Skeletal muscle cell (primary cell): ENCODE measurements around the gene ZW10.
"Not testable (repeated sequence)": the region's sequence is repeated elsewhere in the genome, so short reads cannot be mapped to it uniquely, and the experiment has no call there.

ENCODE experiments used
- DNase-seq: peaks from one replicate; pipeline ENCODE4 v3.0.0-alpha.2; 2010; ENCODE audit warnings: low read depth
- H3K4me3 ChIP-seq: 2 replicates; pipeline ENCODE4 v1.5.1; 2011; ENCODE audit warnings: low read depth, mild to moderate bottlenecking, control low read depth, low read length, moderate library complexity

Gene ZW10

DNA sequence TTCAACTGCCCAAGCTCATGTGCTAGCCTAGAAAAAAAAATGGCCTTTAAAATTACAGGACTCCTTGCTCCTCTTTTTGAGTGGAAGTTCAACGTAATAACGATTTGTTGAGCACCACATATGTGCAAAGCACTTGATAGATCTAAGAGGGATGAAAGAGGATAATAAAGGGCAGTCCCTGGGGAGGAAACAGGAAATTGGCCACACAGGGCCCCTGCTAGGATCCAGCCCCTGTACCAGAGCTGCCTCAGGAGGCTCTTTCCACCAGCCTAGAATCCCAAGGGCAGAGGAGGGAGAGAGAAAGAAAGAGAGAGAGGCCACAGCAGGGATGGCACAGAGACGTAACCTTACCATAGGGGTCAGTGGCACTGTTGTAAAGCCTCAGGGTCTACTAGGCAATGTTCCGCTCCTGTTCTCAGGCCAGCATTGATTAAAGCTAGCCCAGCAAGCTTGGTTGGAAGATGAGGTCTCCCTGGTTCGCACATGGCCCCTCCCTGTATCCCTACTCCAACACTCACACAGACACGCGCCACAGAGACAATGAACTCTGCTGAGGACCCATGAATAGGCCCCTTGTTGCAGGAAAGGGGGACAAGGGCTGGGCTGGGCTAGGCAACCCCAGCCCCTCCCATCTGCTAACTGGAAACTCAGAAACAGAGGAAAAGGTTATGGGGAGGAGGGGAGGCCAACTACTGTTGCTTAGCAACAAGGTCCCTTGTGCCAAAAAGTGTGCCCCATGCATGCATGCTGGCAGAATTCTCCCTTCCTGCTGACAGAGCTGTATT is 67.4 kb downstream of the ZW10 start, which contains the start of gene TMPRSS5:
Gene TMPRSS5 (minus strand): TSS at position 438 of the 785 bp plus-strand sequence. CDS start 84 bp downstream, at position 354.
- no peak for DNase-seq
- H3K4me3 ChIP-seq: no peak within 1 kb of the TSS

DNA sequence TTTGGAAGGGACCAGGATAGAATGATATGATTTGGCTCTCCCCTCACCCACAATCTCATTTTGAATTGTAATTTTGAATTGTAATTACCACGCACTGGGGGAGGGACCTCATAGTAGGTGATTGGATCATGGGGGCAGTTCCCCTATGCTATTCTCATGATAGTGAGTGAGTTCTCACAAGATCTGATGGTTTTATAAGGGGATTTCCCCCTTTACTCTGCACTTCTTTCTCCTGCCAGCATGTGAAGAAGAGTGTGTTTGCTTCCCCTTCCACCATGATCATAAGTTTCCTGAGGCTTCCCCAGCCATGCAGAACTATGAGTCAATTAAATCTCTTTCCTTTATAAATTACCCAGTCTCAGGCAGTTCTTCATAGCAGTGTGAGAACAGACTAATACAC is 69.9 kb downstream of the ZW10 start:
- not testable (repeated sequence) for DNase-seq, H3K4me3 ChIP-seq

DNA sequence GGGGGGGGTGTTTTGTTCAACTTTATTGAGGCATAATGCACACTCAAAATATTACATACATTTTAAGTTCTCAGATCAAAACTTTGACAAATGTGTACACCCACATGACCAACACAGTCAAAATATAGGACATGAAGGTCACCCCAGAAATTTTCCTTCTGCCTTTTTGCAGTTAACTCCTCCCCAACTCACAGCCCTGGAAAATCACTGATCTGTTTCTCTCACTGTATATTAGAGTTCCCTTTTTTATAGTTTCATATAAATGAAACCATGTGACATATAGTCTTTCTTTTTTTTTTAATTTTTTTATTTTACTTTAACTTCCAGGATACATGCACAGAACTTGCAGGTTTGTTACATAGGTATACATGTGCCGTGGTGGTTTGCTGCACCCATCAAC is 72.0 kb downstream of the ZW10 start:
- no peak overlapping the region for H3K4me3 ChIP-seq
- no peak for DNase-seq

DNA sequence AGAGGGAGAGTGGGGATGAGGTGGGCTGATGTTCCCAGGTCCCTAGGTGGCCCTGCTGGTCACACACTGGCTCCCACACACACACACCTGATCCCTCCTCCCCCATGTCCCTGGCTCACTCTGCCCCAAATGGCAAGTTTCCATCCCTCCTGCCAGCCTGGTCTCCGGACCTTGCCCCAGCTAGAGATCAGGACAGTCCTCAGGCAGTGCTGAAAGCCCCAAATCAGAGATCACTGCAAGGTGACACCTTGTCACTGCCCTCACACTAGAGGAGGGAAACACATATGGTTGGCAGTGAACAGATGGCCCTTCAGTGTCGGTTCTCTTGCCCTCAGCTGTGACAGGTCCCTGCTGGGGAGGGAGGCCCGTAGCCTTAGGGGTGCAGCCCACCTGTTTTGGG is 75.0 kb downstream of the ZW10 start:
- DNase-seq: no peak
- no peak overlapping the region for H3K4me3 ChIP-seq

DNA sequence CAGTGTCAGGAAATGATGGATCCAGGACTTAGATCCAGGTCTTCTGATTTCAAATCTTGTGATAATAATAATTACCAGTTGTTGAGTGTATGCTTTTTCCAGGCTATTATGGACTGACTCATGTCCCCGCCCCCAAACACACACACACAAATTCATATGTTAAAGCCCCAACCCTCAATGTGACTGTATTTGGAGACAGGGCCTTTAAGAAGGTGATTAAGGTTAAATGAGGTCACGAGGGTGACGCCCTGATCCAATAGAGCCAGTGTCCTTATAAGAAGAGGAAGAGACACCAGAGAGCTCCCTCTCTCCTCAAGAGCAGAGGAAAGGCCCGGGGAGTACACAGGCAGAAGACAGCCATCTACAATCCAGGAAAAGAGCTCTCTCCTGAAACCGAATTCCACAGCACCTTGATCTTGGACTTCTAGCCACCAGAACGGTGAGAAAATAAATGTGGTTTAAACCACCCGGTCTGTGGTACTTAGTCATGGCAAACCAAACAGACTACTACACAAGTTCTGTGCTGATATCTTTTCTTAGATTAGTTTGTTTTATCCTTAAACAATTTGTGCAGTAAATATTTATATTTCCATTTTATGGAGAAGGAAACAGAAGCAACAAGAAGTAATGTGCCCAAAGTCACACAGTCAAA is 75.6 kb downstream of the ZW10 start:
- DNase-seq: no peak

DNA sequence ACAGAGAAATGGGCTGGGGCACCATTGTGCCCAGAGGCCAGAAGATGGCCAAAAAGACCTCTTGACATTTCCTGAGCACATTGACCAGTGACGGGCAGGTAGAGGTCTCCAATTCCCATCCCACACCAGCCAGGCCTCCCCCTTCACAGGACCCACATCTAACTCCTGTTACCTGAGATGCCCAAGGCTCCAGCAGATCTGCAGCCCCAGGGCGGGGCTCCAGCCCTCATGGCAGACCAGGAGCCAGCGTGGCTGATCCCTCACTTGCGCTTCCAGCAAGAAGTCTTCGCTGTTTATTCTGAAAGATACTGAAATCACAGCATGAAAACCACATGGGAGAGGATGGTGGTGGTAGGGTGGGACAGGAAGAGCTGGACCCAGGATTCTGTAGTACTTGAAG is 76.4 kb downstream of the ZW10 start:
- DNase-seq: no peak
- H3K4me3 ChIP-seq: no peak overlapping the region

More for the DNA sequence above, 75.6 kb downstream of the ZW10 start:
- no peak overlapping the region for H3K4me3 ChIP-seq

DNA sequence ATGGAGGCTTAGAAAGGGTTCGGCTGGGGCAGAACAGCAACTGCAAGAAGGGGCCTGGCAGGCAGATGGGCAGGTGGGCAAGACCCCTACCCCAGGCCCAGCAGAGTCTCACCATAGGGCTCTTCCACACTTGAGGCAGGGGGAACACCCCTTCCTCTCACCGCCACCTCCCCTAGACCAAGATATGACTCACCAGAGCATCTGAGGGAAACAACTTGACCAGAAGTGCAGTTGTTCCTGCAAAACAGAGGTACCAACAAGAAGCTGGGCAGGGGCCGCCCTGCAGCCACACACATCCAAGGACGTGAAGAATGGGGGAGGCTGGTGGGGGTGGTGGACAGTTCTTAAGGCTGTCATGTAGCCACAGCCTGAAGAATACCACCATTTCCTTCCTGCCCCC is 78.3 kb downstream of the ZW10 start:
- no peak overlapping the region for H3K4me3 ChIP-seq
- DNase-seq: no peak

DNA sequence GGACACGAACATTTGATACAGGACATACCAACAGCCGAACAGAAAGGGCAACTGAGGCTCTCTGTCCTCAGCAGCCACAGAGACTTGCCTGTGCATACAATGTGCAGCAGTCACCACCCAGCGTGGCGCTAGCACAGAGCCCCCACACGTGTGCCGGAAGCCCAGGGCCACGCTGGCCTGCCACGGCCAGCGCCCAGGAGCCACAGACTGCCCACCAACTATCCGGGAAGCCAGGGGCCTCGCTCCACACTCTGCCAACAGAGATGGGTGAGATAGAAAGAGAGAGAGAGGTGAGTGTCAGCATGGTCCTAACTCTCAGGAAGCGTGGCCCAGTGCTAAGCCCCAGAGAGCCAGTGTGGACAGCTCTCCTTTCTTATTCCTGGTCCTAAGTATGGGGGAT is 79.1 kb downstream of the ZW10 start:
- DNase-seq: no peak
- no peak overlapping the region for H3K4me3 ChIP-seq

DNA sequence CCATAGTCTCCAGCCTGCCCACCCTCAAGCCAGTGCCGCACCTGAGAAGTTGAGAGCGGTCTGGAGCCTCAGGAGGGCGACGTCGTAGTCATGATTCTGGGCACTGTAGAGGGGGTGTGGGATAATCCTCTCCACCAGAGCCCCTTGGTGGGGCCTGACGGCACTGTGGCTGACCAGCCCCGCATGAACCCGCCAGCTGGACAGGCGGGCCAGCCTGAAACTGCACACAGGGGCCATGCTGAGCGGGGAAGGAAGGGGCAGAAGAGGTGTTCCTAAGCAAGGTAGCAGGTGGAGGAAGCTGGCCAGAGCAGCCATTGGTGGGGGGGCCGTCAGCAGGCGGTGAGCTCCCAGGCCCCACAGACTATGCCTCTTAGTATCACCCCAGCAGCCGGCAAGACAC is 80.5 kb downstream of the ZW10 start:
- no peak for DNase-seq
- H3K4me3 ChIP-seq: no peak overlapping the region

DNA sequence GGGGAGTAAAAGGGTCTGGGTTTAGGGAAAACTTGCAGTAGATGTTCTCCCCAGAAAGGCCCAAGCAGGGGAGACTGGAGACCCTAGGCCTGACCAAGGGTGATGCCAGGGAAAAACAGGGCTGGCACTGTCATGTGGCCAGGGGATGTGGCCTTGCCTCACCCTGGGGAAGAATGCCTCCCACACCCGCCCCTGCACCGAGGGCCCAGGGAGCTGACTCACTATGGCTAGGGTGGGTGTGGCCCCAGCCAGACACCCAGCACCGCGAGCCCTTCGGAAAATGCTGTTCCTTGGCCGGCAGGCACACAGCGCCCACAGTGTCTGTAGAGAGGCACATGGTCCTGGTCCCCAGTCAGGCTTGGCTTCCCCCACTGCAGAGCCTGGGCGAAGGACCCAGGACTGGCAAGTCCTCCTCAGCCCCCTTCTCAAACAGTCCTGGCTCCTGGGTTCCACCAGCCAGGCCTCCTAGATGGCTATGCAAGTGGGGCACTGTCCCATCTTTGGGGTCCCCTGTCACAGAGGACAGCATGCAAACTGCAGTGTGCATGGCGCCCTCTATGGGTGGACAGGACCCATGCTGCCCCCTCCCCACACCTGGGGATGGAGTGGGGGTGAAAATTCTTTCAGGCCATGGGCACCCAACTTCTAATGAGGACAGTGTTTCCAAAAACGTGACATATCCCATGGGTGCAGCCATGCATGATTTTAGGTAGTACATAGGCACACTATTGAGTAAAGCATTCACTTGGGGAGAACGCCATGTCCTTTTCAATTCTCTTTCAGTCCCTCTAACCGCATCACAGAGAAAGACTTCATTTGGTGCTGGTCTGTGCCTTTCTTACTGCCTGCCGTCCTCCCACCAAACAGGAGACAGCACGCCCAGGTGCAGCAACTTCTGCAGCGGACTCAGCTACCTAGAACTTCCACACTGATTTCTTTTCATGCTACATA is 82.6 kb downstream of the ZW10 start:
- no peak overlapping the region for H3K4me3 ChIP-seq
- DNase-seq: no peak

DNA sequence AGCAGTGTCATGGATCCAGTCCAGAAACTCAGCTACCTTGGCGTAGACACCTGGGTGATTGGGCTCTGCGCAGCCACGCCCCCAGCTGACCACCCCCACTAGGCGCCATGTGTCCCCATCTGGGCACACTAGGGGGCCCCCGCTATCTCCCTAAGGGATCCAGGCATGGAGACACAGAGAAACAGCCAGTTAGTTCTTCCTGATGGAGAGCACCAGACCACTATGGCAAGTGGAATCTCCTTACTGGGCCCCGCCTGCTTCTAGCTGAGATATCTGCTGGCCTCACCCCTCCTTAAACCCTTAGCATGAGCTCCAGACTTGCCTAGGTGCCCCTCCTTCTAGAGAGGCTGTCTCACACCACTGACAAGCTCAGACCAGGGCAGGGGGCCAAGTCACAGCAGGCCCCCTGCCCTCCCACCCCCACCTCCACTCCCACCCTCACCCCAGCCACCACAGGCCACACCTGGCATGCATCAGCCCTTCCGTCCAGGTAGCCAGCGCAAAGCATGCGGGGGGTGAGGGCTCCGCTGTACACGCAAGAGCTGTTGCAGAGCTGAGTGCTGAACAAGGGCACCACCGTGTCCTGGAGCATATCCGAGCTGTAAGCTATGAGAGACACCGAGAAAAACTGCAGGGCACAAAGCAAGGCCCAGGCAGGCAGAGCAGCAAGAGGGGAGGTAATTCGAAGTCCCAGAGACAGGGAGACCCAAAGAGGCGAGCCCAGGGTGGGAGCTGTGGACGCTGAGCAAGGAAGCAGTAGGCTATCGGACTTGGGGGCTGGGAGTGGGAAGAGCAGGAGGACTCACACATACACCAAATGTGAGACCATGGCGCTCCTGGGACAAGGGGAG is 83.5 kb downstream of the ZW10 start:
- H3K4me3 ChIP-seq: no peak overlapping the region
- DNase-seq: no peak

DNA sequence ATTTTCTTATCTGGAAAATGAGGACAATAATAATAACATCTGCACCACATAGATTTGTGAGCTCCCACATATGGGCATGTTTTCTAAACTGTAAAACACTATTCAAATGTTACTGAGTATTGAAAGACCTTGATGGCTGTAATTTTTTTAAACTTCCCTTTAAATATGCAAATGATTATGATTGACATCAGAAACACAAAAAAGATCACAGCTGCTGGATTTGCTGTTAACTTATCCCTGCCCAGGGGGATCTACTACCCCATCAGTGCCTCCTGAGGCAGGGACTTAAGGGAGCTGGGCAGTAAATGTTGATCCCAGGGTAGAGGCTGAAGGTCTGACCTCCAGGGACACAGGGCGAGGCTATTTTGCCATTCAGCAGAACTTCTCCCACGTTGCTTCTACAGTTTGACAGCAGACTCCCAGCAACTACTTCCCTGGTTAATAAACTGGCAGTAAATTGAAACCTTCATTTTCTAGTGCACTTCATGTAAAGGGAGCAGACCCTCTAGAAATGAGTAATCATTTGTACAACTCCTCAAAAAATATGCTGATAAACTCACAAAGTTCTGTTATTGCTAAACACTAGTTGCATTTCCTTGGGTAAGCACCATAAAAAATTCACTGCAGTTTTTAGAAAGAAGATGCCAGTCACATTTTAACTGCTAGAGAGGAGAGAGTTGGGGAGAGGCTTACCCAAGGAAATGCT is 87.7 kb downstream of the ZW10 start:
- no peak for DNase-seq
- no peak overlapping the region for H3K4me3 ChIP-seq

DNA sequence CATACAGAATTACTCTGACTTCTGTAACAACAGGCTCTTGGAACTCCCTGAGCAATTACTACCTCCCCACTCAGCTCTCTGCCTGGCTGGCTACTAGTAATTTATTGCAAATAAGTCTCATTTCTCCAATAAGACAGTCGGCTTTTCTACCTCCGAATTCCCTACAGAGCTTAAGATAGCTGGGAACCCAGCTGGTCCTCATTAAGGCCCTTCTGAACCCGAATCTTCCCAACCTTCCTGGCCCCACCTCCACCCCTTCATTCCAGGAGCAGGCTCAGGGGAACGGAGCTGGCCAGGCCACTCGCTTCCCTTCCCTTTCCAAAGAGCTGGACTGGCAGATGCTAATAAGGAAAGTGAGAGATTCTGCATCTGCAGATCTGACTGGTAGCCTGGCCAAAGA is 89.0 kb downstream of the ZW10 start:
- H3K4me3 ChIP-seq: no peak overlapping the region
- no peak for DNase-seq

DNA sequence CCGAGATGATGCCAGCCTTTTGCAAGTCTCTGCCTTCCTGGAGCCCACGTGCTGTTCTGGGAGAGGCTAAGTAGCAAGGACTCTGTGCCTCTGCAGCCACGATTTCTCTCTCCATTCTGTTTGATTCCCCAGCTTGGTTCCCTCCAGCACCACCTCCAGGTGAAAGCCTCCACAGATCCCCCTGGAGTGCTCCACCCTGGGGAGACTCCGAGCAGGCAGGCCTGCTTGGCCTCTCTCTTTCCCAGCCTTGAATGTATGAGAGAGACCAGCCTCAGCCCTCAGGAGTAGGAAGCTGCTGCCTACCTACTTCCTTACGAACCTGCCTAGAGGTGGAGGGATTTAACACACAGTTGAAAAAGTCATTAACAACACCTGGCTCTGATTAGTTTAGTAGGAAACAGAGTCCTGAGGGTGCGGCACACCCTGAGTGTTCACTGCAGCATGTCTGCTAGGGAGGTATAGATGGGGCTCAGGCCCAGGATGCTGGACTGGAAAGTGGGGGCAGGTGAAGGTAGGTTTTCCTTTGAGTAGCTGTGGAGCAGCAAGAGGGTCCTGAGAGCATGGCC is 89.9 kb downstream of the ZW10 start:
- H3K4me3 ChIP-seq: no peak overlapping the region
- DNase-seq: no peak
